ENCODE results near the gene KCNN1.

DNA sequence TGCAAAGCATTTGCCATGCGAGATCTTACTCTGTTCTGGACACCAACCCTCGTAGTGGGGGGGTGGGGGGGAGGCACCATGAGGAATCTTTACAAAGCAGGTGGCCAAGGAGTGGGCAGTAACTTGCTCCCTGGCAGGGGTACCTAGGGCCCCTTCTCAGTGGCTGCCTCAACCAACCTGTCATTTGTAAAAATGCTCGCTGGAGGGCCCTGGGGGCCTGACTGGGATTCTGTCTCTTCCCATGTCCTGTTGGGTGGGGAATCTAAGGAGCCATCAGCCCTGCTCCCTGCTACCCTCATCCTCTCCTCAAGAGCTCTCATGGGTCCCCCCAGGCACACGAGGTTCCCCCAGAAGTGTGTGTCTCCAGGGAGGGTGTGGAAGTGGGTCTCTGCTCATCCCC, 1.5 kb downstream of the KCNN1 start:
- TF ChIP-seq, protein P1, sequence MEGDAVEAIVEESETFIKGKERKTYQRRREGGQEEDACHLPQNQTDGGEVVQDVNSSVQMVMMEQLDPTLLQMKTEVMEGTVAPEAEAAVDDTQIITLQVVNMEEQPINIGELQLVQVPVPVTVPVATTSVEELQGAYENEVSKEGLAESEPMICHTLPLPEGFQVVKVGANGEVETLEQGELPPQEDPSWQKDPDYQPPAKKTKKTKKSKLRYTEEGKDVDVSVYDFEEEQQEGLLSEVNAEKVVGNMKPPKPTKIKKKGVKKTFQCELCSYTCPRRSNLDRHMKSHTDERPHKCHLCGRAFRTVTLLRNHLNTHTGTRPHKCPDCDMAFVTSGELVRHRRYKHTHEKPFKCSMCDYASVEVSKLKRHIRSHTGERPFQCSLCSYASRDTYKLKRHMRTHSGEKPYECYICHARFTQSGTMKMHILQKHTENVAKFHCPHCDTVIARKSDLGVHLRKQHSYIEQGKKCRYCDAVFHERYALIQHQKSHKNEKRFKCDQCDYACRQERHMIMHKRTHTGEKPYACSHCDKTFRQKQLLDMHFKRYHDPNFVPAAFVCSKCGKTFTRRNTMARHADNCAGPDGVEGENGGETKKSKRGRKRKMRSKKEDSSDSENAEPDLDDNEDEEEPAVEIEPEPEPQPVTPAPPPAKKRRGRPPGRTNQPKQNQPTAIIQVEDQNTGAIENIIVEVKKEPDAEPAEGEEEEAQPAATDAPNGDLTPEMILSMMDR (IDR thresholded peaks at IDR 0.05) = no peak
- TF ChIP-seq POLR2A (IDR thresholded peaks at IDR 0.05) = no peak
